ENCODE measurements around the gene LRBA. TPM values are rescaled to one million over a fixed set of nuclear protein-coding genes. Genes with fewer than 3 reads are reported as not detected.

Gene LRBA
- total RNA-seq, 1 experiment from 2014 or later, result 77.4 TPM

DNA sequence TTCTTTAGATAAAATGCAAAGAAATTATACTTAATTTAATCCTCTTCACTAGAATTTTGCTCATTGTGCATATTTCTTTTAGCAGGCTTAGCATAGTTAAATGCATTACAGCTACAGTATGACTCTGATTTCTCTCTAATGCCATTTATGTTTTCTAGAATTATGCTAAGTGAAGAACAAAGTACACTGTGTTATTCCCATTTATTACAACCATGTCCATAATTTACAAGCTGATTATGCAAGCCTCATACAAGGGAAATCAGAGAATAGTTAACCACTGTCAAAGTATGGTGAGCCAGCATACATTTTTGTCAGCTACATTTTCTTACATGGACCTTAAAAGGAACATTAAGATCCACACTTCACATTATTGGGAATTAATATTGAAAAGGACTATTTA, 334.0 kb downstream of the LRBA start:
- H4K20me1 ChIP-seq (ENCODE audit: insufficient read depth), result no peaks in the 10 kb centered on the region
- no peak overlapping the region for H3K4me3 ChIP-seq
- H3F3A ChIP-seq (ENCODE audit: insufficient read depth, low read depth), result no peaks in the 10 kb centered on the region
- H2AFZ ChIP-seq, result no peak overlapping the region
- ChIA-PET POLR2A (ENCODE audit: unreplicated experiment) (no interaction called here), CTCF (no interaction called here)
- H3K4me1 ChIP-seq (replicated peaks; ENCODE audit: insufficient read depth), result no peaks in the 10 kb centered on the region
- DNase-seq, result no peak
- H3K79me2 ChIP-seq (ENCODE audit: low read depth), result no peaks in the 10 kb centered on the region
- BruUV-seq (replicated peaks), result no TSS peak
- no peaks in the 10 kb centered on the region for H3K27me3 ChIP-seq (ENCODE audit: insufficient read depth, low read depth)
- no peaks in the 10 kb centered on the region for H3K9me3 ChIP-seq (ENCODE audit: insufficient read depth, low read depth)
- intact Hi-C loops (cut with micrococcal nuclease; ENCODE audit: unreplicated experiment), result no loop called here
- no peak for TF ChIP-seq EZH2 (IDR thresholded peaks at IDR 0.05; ENCODE audit: low read depth)
- TF ChIP-seq, protein P1, sequence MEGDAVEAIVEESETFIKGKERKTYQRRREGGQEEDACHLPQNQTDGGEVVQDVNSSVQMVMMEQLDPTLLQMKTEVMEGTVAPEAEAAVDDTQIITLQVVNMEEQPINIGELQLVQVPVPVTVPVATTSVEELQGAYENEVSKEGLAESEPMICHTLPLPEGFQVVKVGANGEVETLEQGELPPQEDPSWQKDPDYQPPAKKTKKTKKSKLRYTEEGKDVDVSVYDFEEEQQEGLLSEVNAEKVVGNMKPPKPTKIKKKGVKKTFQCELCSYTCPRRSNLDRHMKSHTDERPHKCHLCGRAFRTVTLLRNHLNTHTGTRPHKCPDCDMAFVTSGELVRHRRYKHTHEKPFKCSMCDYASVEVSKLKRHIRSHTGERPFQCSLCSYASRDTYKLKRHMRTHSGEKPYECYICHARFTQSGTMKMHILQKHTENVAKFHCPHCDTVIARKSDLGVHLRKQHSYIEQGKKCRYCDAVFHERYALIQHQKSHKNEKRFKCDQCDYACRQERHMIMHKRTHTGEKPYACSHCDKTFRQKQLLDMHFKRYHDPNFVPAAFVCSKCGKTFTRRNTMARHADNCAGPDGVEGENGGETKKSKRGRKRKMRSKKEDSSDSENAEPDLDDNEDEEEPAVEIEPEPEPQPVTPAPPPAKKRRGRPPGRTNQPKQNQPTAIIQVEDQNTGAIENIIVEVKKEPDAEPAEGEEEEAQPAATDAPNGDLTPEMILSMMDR (conservative IDR thresholded peaks at IDR 0.05), result no peak
- no peaks in the 10 kb centered on the region for H3K9me2 ChIP-seq (ENCODE audit: insufficient read depth)
- no peak overlapping the region for H3K4me2 ChIP-seq
- no peak overlapping the region for H3K27ac ChIP-seq
- no peaks in the 10 kb centered on the region for H3K36me3 ChIP-seq (ENCODE audit: low read depth)

DNA sequence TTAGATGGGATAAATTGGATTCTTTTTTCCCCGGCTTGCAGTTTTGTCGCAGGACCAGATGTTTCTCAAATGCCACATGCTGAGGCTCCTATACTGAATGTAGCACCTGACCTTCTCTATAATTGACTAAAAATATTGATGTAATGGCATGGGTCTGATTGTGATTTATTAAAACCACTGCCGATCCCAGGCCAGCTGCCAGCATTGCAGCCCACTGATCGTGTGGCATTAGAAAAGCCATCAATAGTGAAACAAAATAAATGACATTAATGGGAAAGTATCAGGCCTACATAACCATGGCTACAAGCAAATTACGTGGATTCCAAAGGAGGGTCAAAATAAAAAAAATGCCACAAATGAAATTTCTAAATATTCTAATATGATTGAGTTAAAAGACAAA, 334.4 kb downstream of the LRBA start:
- ChIA-PET POLR2A (ENCODE audit: unreplicated experiment) (no interaction called here), CTCF (no interaction called here)
- H3K4me2 ChIP-seq, result no peak overlapping the region
- H3K9me3 ChIP-seq (ENCODE audit: insufficient read depth, low read depth), result no peaks in the 10 kb centered on the region
- no peaks in the 10 kb centered on the region for H4K20me1 ChIP-seq (ENCODE audit: insufficient read depth)
- H3K36me3 ChIP-seq (ENCODE audit: low read depth), result no peaks in the 10 kb centered on the region
- H3K9me2 ChIP-seq (ENCODE audit: insufficient read depth), result no peaks in the 10 kb centered on the region
- no peaks in the 10 kb centered on the region for H3K4me1 ChIP-seq (replicated peaks; ENCODE audit: insufficient read depth)
- no peak for TF ChIP-seq EZH2 (IDR thresholded peaks at IDR 0.05; ENCODE audit: low read depth)
- TF ChIP-seq, protein P1 (conservative IDR thresholded peaks at IDR 0.05), result no peak
- intact Hi-C loops (cut with micrococcal nuclease; ENCODE audit: unreplicated experiment), result no loop called here
- no peaks in the 10 kb centered on the region for H3F3A ChIP-seq (ENCODE audit: insufficient read depth, low read depth)
- H3K79me2 ChIP-seq (ENCODE audit: low read depth), result no peaks in the 10 kb centered on the region
- H2AFZ ChIP-seq, result no peak overlapping the region
- no TSS peak for BruUV-seq (replicated peaks)
- no peak overlapping the region for H3K4me3 ChIP-seq
- no peaks in the 10 kb centered on the region for H3K27me3 ChIP-seq (ENCODE audit: insufficient read depth, low read depth)
- no peak for DNase-seq
- H3K27ac ChIP-seq, result no peak overlapping the region

DNA sequence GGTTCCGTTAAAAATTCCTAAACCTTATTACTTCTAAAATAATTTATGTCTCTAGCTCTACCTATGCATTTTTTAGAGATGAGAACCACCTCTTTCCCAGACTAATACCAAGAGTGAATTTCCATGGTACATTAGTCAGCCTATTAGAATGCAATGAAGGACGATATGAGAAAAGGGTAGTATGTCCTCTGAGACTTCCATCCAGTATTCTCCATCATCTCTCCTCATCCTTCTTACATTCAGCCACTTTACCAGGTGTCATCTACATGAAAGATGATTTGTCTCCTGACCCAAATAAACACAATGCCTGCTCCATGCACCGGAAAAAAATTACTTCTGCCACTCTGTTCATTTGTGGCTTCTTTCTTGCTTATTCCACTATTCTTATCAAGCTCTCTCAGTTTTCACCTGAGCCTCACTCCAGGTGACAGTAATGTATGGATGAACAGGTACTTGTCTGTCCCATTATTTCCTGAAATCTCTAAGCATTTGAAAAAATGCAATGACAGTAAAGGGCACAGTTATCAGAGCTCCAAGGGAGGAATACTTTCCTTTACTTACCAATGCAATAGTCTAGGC, 335.2 kb downstream of the LRBA start:
- no peaks in the 10 kb centered on the region for H3K36me3 ChIP-seq (ENCODE audit: low read depth)
- no peaks in the 10 kb centered on the region for H3K27me3 ChIP-seq (ENCODE audit: insufficient read depth, low read depth)
- H4K20me1 ChIP-seq (ENCODE audit: insufficient read depth), result no peaks in the 10 kb centered on the region
- TF ChIP-seq EZH2 (IDR thresholded peaks at IDR 0.05; ENCODE audit: low read depth), result no peak
- TF ChIP-seq, protein P1 (conservative IDR thresholded peaks at IDR 0.05), result no peak
- no TSS peak for BruUV-seq (replicated peaks)
- no peaks in the 10 kb centered on the region for H3K4me1 ChIP-seq (replicated peaks; ENCODE audit: insufficient read depth)
- DNase-seq, result no peak
- no peaks in the 10 kb centered on the region for H3K9me2 ChIP-seq (ENCODE audit: insufficient read depth)
- no peak overlapping the region for H3K4me3 ChIP-seq
- H3K9me3 ChIP-seq (ENCODE audit: insufficient read depth, low read depth), result no peaks in the 10 kb centered on the region
- H3F3A ChIP-seq (ENCODE audit: insufficient read depth, low read depth), result no peaks in the 10 kb centered on the region
- H3K4me2 ChIP-seq, result no peak overlapping the region
- CTCF ChIA-PET, result no interaction called here
- POLR2A ChIA-PET (ENCODE audit: unreplicated experiment), result no interaction called here
- H2AFZ ChIP-seq, result no peak overlapping the region
- H3K79me2 ChIP-seq (ENCODE audit: low read depth), result no peaks in the 10 kb centered on the region
- intact Hi-C loops (cut with micrococcal nuclease; ENCODE audit: unreplicated experiment), result no loop called here
- no peak overlapping the region for H3K27ac ChIP-seq

Measured in PC-9 (cell line).